Activated T-cell treated with anti-CD3 and anti-CD28 coated beads for 4 hours (primary cell): Measurements from ENCODE around the gene UBE2Z.
"Not testable (repeated sequence)": the region's sequence is repeated elsewhere in the genome, so short reads cannot be mapped to it uniquely, and the experiment has no call there.

ENCODE experiments used
- DNase-seq: peaks from one replicate; pipeline ENCODE4 v3.0.0-alpha.2; 2020

Gene UBE2Z

GRCh38 chr17:48908047-48908843 lies at the start of gene UBE2Z:
Gene UBE2Z, plus strand, starts transcription at chr17:48908407. Its CDS starts 97 bp downstream, at chr17:48908504.
- DNase-seq = peak; percentile 83

- DNase-seq = no peak
Measured at GRCh38 chr17:48860034-48860433, 48.2 kb upstream of the UBE2Z start.

DNA sequence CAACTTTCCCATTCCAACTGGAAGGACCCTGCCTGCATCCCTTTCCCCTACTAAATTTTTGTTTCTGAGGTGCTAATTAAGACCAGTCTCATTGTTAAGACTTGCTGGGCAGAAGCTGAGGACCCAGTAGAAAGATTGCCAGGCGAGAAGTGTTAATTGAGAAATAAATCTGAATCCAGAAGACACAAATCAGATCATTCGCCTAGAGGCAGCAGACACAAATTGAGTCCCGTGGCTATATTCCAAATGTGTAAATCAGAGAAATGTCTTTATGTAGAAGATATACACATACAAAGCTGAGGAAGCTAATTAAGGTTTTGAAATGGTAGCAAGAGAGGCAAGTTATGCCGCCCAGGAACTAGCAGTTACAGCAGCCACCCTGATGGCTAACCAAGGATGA lies 47.8 kb upstream of the UBE2Z start:
- no peak for DNase-seq

DNA sequence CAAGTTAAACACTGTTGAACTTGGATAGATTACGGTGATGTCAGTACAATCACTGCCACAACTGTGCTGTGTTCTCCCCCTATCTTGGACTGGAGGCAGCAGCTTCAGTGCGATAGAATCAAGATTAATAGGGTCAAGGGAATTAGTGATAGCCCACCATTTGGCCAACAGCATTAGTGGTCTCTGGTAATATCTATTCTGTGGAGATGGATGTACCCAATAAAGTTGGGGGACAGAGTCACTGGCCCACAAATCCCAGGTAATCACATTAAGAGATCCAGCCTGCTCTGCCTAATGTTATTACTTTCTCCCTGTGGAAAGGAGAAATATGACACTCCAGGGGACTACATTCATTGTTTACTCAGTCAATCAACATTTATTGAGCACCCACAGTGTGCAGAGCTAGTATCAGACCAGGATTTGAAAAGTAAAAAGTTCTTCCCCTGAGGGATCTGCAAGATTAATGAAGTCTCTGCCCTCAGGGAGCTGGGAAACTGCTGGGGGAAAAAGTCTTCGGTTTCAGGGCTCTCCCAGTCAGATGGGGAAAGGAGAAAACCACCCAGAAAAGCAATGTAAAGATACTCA lies 39.2 kb upstream of the UBE2Z start:
- DNase-seq = no peak

DNA sequence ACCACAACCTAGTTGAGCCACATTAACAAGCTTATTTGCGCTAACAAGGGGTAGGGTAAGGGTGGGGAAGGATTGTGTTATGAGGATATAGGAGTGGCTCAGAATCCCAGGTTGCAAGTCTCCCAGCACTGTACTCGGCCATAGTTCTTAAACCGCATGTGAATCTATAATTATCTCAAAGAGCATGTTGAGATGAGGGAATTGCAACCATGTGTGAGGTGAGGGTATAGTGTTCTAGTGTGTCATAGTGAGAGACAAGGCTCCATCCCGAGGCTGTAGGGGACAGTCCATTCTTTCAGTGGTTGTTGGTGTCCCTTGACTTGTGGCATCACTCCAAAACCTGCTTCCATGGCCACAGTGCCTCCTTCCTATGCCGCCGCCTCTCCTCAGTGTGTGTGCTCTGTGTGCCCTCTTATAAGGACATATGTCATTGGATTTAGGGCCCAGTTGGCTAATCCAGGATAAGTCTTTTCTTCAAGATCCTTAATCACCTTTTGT lies 38.3 kb upstream of the UBE2Z start:
- DNase-seq = no peak

- no peak for DNase-seq
Measured at GRCh38 chr17:48871035-48871550, 37.1 kb upstream of the UBE2Z start.

DNA sequence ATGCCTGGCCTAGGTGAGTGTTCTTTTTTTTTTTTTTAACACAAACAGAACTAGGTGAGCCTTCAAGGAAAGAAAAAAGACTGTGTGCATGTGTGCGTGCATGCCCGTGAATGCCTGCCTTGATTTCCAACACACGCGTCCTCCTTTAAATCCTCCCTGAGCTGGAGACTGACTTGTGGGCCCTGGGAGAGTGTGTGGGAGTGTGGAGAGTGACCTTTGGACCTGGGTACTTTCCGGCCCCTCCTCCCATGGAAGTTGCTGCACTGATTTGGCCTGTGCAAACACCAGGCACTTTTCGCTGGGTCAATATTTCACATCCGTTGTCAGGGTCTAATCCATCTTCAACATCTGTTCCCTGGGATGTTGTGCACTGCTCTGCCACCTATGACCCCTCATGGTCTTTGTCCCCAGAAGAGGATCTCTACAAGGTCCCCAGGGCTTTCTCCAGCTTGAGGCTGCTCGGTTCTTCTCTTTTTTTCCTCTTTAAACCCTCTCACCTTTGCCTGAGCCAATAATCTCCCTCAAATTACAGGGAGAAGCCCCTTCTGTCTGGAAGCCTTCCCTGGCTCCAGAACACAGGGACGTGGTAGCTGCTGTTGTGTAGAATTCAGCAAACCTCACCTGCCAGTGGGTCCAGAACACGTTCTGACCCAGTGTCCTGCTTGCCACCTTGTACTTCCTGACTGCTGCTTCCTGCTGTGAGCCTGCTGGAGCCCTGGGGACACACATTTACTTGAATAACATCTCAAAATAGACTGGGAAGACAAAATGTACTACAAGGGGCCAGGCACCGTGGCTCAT lies 36.5 kb upstream of the UBE2Z start:
- DNase-seq = no peak

GRCh38 chr17:48872409-48872808 lies 35.8 kb upstream of the UBE2Z start:
- not testable (repeated sequence) for DNase-seq

GRCh38 chr17:48873209-48873608 lies 35.0 kb upstream of the UBE2Z start:
- no peak for DNase-seq

DNA sequence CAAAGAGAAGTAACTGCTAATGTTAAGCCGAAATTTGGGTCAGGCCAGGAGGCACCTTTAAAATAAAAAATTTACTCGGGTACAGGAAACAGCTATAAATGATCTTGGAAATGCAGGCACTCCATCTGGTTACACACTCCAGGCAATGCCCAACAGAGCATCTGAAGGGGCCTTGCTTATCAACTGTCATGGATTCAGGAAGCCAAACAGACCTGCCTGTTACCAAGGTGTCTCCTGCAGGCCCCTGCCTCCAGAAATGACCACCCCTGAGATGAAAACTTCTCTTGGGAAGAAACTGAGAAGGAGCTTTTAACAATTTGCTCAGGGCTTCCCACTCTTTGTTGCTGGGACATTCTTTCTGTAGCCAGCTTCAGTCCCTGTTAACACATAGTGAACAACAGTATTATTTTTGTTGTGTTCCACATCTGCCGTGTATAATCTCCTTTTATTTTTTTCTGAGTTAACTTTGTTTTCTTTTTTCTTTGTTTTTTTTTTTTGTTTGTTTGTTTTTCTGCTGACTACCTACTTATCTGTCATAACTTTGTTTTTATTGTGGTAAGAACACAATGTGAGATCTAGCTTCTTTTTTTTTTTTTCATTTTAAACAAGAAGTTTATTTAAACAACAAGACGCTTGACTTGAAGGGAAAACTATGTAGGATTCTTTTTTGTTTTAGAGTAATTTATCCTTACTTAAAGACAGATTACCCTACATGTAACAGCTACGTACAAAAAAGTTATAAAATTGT lies 34.3 kb upstream of the UBE2Z start:
- no peak for DNase-seq

DNA sequence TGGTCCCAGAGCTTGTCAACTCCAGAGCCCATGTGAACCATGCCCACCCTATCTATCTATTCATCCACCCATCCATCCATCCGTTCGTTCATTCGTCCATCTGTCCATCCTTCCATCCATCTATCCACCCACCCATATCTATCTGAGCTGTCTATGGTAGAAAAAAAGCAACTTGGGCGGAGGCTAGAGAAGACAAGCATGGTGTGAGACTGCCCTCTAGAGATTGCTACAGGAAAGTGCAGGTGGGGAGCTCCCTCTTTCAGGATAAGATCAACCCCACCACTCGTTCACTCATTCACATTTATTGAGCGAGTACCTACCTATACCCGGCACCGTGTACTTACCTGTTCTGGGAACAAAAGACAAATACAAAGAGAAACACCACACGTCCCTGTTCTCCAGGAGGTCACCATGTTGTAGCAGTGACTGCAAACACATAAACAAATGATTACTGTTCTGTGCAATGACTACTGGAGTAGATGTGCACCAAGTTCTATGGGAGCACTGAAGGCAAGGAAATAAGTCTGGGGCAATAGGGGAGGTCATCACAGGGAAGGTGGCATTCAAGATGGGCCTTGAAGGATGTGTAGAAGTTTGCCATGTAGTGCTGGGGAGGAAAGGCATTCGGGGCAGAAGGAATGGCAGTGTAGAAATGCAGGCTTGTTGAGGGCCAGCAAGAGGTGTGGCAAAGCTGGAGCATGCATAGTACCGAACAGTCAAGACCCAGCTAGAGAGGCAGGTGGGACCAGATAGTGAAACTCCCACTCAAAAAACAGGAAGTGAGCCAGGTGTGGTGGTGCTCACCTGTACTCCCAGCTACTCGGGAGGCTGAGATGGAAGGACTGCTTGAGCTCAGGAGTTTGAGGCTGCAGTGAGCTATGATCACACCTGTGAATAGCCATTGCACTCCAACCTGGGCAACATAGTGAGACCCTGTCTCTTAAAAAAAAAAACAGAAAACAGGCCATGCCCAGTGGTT lies 29.0 kb upstream of the UBE2Z start:
- DNase-seq = peak; percentile 40

DNA sequence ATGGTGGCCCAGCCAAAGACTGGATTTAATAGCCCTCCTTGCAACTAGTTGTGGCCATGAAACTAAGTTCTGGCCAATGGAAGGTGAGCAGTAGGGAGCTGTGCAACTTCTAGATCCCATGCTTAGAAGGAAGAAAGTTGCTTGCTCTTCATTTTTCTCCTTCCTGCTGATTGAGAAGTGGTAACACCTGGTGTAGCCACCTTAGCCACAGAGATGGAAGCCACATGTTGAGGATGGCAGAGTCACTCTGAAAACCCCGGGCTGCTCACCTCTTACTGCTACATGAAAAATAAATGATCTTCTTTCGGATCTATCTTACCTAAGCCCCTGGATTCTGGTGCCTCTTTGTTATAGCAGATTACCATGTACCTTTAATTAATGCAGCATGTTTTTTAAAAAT lies 25.9 kb upstream of the UBE2Z start:
- DNase-seq = no peak

DNA sequence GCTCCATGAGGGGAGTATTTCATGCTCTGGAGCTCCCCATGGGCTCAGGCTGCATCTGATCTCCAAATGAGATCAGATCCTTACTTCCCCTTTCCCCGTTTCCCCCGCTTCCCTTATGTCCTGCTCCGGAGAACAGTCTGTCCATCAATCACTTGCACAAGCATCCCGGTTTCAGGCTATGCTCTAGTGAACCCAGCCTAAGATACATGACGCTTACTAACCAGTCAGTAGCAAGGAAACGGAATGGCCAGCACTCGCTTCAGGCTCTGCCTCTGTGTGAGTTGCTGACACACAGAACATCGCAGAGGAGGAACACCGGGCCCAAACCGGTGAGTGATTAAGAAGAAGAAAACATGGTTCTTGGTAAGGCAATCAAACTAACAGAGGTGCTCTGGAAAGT lies 25.0 kb upstream of the UBE2Z start:
- no peak for DNase-seq

GRCh38 chr17:48890086-48890485 lies 18.1 kb upstream of the UBE2Z start:
- no peak for DNase-seq

DNA sequence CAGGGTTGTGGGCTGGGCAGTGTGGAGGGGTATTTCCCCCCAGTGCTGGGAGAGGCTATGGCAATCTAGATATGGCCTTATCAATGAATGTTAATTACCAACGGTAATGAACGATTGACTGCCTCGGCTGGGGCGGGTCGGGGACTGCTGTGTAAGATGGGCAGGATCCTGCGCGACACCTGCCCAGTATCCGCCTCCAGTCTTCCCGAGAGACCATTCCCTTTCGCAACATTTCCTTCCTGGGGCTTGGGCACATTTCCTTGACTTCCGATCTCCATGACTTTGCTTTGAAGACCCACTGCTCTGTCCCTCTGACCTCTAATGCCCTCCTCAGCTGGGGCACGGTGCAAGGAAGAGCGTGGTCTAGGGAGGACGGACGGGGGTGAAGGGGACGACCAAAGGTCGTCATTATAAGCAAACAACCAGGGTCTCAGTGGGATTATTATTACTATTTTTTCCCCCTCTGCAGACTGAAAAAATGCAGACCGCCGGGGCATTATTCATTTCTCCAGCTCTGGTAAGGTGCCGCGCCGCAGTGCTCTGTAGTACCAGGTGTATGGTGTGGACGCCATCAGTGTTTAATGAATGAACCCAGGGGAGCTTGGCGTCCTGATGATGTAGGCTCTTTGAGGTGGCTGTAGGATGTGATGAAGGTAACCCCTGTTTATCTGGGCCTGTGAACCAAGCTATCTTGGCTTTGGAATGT lies 15.1 kb upstream of the UBE2Z start:
- DNase-seq = no peak

DNA sequence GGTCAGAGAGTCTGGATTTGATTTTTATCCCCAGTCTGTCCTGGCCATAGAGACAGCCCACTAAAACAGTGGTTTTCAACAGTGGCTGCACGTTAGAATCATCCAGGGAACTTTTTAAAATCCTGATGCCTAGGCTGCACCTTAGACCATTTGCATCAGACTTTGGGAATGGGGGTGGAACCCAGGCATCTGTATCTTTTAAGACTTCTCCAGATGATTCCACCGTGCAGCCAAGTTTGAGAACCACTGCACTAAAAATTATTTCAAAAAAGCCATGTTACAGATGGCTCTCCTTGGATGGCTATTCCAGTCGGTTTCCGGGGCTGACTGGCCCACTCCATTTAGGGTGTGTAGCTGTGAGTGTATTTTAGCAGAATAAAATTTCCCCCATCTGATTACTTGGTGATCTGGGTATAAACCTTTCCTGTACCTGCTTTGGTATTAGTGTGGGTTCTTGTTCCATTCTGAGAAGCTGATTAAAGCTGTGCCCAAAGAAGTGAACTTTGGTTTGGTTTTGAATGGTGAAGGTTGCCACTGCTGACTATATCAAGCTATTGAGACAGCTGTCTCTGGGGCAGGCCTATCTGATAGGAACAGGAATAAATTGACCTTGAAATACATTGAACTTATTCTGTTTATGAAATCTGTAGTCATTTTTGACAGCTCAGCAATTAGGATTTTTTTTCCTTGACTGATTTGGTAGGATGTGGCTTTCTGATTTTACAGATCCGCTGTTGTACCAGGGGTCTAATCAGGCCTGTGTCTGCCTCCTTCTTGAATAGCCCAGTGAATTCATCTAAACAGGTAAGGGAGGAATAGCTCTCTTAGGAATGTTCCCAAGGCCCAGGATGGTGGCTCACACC lies 14.3 kb upstream of the UBE2Z start:
- no peak for DNase-seq

DNA sequence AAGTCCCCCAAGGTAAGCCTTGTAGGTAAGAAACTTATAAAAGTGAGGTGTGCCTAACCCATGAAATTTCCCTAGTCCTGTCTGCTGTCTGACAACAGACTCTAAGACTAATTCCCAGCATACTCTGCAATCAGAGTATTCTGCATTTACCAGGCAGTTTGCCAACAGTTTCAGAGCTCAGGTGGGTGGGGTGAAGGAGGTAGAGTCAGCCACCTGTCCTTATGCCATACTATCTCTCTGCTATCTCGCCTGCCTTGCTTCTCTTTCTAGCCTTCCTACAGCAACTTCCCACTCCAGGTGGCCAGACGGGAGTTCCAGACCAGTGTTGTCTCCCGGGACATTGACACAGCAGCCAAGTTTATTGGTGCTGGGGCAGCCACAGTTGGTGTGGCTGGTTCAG lies 13.3 kb upstream of the UBE2Z start:
- no peak for DNase-seq

DNA sequence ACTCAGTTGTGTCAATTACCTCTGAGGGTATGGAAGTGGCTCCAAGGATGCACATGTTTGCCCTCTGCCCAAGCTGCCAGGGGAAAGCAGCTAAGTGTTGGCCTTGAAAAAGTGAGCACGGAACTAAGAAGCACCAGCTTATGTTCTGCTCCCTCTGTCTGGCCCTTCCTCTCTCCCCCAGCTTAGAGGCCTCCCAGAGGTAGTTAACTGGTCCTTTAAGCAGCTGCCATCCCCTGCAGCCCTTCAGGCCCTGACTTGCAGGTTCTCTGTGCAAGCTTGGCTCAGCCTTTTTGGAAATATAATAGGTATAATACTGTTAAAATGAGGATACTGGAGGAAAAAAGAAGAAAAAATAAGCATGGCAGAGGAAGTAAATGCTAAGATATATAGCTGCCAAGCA lies 7.0 kb upstream of the UBE2Z start:
- no peak for DNase-seq

- DNase-seq = no peak
Measured at GRCh38 chr17:48903401-48903800, 4.8 kb upstream of the UBE2Z start.

DNA sequence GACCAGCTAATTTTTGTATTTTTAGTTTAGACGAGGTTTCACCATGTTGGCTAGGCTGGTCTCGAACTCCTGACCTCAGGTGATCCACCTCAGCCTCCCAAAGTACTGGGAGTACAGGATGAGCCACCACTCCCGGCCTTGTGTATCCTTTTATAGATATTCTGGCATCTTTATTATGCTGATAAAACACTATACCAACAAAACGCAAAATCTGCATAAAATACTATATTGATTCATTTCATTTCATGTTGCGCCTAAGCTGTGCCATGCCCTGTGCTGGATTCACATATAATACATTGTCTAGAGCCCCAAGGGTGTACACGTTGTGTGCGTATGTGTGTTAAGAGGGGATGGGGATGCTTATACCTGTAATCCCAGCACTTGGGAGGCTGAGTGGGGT lies 3.8 kb upstream of the UBE2Z start:
- no peak for DNase-seq
